Activated naive CD8-positive, alpha-beta T cell (primary cell): ENCODE results near the gene TPRX1.
"Not testable (repeated sequence)": the region's sequence is repeated elsewhere in the genome, so short reads cannot be mapped to it uniquely, and the experiment has no call there.

Experiments used
- H3K27ac Mint-ChIP-seq: one replicate; pipeline ENCODE4 v1.8.0; 2021; ENCODE audit warnings: mixed read lengths
- H3K27me3 Mint-ChIP-seq: one replicate; pipeline ENCODE4 v1.8.0; 2021; ENCODE audit warnings: mixed read lengths
- H3K36me3 Mint-ChIP-seq: one replicate; pipeline ENCODE4 v1.8.0; 2021; ENCODE audit warnings: mixed read lengths
- H3K4me1 Mint-ChIP-seq: one replicate; pipeline ENCODE4 v1.8.0; 2021; ENCODE audit warnings: low read depth, mixed read lengths
- H3K4me3 Mint-ChIP-seq: one replicate; pipeline ENCODE4 v1.8.0; 2021; ENCODE audit warnings: mild to moderate bottlenecking, mixed read lengths
- H3K9me3 Mint-ChIP-seq: one replicate; pipeline ENCODE4 v1.8.0; 2021; ENCODE audit warnings: low read depth, mixed read lengths

Gene TPRX1

GRCh38 chr19:47816270-47816669, 11.9 kb upstream of the TPRX1 start:
- not testable (repeated sequence) for H3K4me1 Mint-ChIP-seq, H3K4me3 Mint-ChIP-seq, H3K9me3 Mint-ChIP-seq, H3K27ac Mint-ChIP-seq, H3K36me3 Mint-ChIP-seq
- peaks cover 17% of the 10 kb centered on the region for H3K27me3 Mint-ChIP-seq

- Mint-ChIP-seq H3K36me3 (no peaks in the 10 kb centered on the region), H3K27me3 (peaks cover 2% of the 10 kb centered on the region), H3K9me3 (no peaks in the 10 kb centered on the region), H3K4me3 (no peak overlapping the region), H3K27ac (no peak overlapping the region), H3K4me1 (no peaks in the 10 kb centered on the region)
These were observed 9.6 kb upstream of the TPRX1 start for GRCh38 chr19:47813995-47814328.

- Mint-ChIP-seq H3K27me3 (no peaks in the 10 kb centered on the region), H3K27ac (no peak overlapping the region), H3K4me3 (no peak overlapping the region), H3K4me1 (no peaks in the 10 kb centered on the region), H3K9me3 (no peaks in the 10 kb centered on the region), H3K36me3 (no peaks in the 10 kb centered on the region)
These were observed 9.1 kb upstream of the TPRX1 start for GRCh38 chr19:47813304-47813994.

DNA sequence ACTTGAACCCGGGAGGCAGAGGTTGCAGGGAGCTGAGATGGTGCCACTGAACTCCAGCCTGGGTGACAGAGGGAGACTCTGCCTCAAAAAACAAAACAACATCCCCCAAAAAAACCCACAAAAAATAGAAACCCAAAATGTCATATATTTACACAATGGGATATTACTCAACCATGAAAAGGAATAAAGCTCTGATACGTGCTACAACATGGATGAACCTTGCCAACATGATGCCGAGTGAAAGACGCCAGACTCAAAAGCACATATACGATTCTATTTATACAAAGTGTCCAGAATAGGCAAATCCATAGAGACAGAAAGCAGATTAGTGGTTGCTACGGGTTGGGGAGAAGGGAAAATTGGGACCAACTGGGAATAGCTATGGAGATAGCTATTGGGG, 2.1 kb upstream of the TPRX1 start:
- no peaks in the 10 kb centered on the region for H3K9me3 Mint-ChIP-seq
- no peaks in the 10 kb centered on the region for H3K4me1 Mint-ChIP-seq
- no peaks in the 10 kb centered on the region for H3K36me3 Mint-ChIP-seq
- H3K27me3 Mint-ChIP-seq: no peaks in the 10 kb centered on the region
- H3K27ac Mint-ChIP-seq: no peak overlapping the region
- no peak overlapping the region for H3K4me3 Mint-ChIP-seq

DNA sequence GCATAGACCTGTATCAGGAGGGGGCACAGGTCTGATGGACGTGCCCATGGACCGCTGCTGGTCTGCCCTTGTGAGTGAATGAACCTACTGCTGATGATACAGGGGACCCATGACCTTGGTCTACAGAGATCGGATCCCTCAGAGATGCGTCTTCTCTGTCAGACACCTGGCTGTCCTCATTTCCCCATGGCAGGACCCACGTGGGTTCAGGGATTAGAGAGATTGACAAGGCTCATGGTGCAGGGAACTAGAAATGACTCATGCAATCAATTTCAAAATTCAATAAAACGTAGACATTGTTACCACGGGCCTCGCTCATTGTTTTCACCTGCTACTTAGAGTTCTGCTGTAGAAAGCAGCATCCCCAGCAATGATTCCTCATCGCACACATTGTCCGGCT, 962 bp upstream of the TPRX1 start:
- no peaks in the 10 kb centered on the region for H3K27me3 Mint-ChIP-seq
- H3K36me3 Mint-ChIP-seq: no peaks in the 10 kb centered on the region
- H3K4me1 Mint-ChIP-seq: no peaks in the 10 kb centered on the region
- no peak overlapping the region for H3K27ac Mint-ChIP-seq
- no peaks in the 10 kb centered on the region for H3K9me3 Mint-ChIP-seq
- no peak overlapping the region for H3K4me3 Mint-ChIP-seq

DNA sequence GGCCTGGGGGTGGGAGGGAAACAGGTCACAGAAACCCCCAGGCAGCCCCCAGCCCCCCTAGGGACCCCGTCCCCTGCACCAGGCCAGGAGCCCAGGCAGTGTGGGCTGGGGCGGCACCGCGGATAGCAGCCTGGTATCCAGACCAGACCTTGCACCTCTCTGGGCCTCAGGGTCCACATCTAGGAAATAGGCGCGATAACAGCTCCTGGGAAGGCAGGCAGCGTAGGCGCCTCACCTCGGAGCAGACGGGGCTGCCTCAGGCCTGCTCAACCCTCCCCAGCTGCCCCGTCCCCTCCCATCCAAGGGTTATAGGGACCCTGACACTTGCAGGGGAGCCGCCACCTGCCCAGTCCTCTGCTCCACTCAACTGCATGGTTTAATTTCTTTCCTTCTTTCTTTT, 680 bp downstream of the TPRX1 start:
- H3K4me3 Mint-ChIP-seq, H3K27me3 Mint-ChIP-seq, H3K27ac Mint-ChIP-seq, H3K9me3 Mint-ChIP-seq, H3K36me3 Mint-ChIP-seq, H3K4me1 Mint-ChIP-seq: not testable (repeated sequence)

- not testable (repeated sequence) for H3K4me1 Mint-ChIP-seq, H3K27ac Mint-ChIP-seq, H3K9me3 Mint-ChIP-seq, H3K36me3 Mint-ChIP-seq, H3K4me3 Mint-ChIP-seq, H3K27me3 Mint-ChIP-seq
These were observed 1.2 kb downstream of the TPRX1 start for GRCh38 chr19:47803148-47803547.

GRCh38 chr19:47802521-47803043, 1.8 kb downstream of the TPRX1 start:
- Mint-ChIP-seq H3K4me1 (no peaks in the 10 kb centered on the region), H3K36me3 (no peaks in the 10 kb centered on the region), H3K27me3 (peaks cover 4% of the 10 kb centered on the region), H3K27ac (no peak overlapping the region), H3K9me3 (no peaks in the 10 kb centered on the region), H3K4me3 (no peak overlapping the region)

DNA sequence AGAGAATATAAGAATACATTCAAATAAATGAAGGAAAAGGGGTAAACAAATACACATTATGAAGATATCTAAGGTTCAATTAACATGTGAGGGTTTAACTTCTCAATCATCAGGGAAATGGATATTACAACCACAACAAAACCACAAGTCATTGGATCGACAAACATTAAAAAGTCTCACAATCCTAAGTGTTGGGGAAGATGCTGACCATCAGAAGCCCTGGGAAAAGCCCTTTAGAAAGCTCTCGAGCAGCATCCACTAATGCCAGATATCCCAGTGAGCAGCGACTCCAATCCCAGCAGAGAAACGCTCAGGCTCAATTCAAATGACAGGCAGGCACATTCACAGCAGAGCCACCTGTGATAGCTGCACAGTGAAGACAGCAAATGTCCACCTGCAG, 3.1 kb downstream of the TPRX1 start:
- no peaks in the 10 kb centered on the region for H3K36me3 Mint-ChIP-seq
- H3K27ac Mint-ChIP-seq: no peak overlapping the region
- no peak overlapping the region for H3K4me3 Mint-ChIP-seq
- H3K27me3 Mint-ChIP-seq: peaks cover 4% of the 10 kb centered on the region
- no peaks in the 10 kb centered on the region for H3K4me1 Mint-ChIP-seq
- H3K9me3 Mint-ChIP-seq: no peaks in the 10 kb centered on the region

DNA sequence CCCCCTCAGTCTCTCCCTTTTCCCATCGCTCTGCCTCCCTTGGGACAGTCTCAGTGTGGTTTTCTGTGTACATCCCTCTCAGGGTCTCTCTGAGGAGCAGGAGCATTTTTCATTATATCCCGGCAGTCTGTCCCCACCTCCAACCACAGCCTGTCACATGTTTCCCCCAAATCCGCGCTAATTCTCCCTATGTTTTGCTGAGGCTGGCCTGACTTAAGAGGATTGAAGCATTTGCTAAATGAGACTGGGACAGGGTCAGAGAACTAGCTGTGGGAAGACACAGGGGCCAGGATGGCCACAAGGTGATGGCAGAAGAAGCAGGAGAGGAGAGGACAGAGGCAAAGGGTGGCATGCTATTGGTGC, 5.5 kb downstream of the TPRX1 start:
- H3K4me3 Mint-ChIP-seq: no peak overlapping the region
- peaks cover 4% of the 10 kb centered on the region for H3K27me3 Mint-ChIP-seq
- no peak overlapping the region for H3K27ac Mint-ChIP-seq
- H3K4me1 Mint-ChIP-seq: no peaks in the 10 kb centered on the region
- H3K9me3 Mint-ChIP-seq: no peaks in the 10 kb centered on the region
- no peaks in the 10 kb centered on the region for H3K36me3 Mint-ChIP-seq

DNA sequence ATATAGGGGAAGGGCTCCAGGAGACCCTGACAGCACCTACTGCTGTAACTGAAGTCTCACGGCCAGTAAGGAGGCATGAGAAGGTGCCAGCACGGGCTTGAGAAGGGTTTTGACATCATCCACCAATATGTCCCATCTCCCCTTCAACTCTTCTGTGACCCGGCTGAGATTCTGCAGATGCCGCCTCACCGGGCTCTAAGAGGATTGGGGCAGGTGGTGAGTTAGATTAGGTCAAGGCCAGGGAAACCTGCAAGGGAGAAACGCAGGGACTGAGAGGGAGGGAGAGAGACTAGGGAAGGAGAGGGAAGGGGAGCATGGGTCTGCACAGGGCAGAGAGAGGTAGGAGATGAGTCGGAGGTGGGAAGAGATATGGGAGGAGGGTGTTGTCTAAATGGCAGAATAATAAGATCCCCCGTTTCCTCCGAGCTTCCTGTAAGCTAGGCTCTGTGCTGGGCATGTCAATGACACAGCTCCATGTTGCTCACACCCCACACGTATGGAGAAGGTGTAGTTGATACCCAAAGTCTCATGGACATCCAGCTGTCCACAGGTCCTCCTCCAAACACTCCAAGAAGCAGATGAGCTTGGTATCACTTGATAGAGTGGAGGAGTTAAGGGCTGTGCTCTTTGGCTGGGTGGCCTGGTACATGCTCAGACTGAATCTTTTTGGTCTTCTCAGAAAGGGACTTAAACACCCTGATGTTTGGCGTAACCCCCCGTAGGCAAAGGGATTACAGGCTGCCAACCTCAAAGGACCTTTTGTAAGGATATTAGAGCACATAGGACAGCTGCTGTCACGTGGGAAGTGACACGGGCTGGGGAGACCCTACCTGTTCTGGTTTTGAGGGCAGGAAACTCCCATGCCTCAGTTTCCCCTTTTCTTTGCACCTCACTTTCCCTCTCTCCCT, 6.1 kb downstream of the TPRX1 start:
- H3K9me3 Mint-ChIP-seq: no peaks in the 10 kb centered on the region
- no peaks in the 10 kb centered on the region for H3K4me1 Mint-ChIP-seq
- no peak overlapping the region for H3K27ac Mint-ChIP-seq
- H3K4me3 Mint-ChIP-seq: no peak overlapping the region
- peaks cover 4% of the 10 kb centered on the region for H3K27me3 Mint-ChIP-seq
- H3K36me3 Mint-ChIP-seq: no peaks in the 10 kb centered on the region

GRCh38 chr19:47796785-47797184, 7.6 kb downstream of the TPRX1 start:
- Mint-ChIP-seq H3K36me3 (no peaks in the 10 kb centered on the region), H3K27me3 (peaks cover 4% of the 10 kb centered on the region), H3K27ac (no peak overlapping the region), H3K4me3 (no peak overlapping the region), H3K9me3 (no peaks in the 10 kb centered on the region), H3K4me1 (no peaks in the 10 kb centered on the region)

GRCh38 chr19:47794526-47794925, 9.8 kb downstream of the TPRX1 start:
- Mint-ChIP-seq H3K27me3 (peaks cover 4% of the 10 kb centered on the region), H3K9me3 (no peaks in the 10 kb centered on the region), H3K4me3 (no peak overlapping the region), H3K36me3 (no peaks in the 10 kb centered on the region), H3K27ac (no peak overlapping the region), H3K4me1 (no peaks in the 10 kb centered on the region)

- no peak overlapping the region for H3K4me3 Mint-ChIP-seq
- H3K27me3 Mint-ChIP-seq: no peaks in the 10 kb centered on the region
- H3K27ac Mint-ChIP-seq: no peak overlapping the region
- H3K36me3 Mint-ChIP-seq: no peaks in the 10 kb centered on the region
- no peaks in the 10 kb centered on the region for H3K9me3 Mint-ChIP-seq
- H3K4me1 Mint-ChIP-seq: peaks cover 2% of the 10 kb centered on the region
These were observed 11.7 kb downstream of the TPRX1 start for GRCh38 chr19:47792616-47793015.

DNA sequence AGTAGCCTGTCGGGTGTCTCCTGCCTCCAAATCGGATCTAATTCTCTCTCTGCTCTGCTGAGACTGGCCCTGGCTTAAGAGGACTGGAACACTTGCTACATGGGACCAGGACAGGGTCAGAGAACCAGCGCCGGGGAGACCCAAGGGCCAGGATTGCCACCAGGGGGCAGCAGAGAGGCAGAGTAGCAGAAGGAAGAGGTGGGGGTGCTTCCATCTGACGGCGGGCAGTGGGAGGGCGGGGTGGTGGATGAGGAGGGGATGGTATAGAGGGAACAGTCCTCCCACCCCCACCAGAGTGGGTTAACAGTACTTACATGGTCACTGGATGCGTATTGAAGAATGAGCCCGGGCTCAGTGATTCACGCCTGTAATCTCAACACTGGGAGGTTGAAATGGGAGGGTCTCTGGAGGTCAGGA, 13.9 kb downstream of the TPRX1 start:
- H3K36me3 Mint-ChIP-seq: no peaks in the 10 kb centered on the region
- H3K27me3 Mint-ChIP-seq: no peaks in the 10 kb centered on the region

GRCh38 chr19:47789811-47790210, 14.5 kb downstream of the TPRX1 start:
- H3K36me3 Mint-ChIP-seq, H3K4me1 Mint-ChIP-seq, H3K9me3 Mint-ChIP-seq, H3K27me3 Mint-ChIP-seq, H3K27ac Mint-ChIP-seq, H3K4me3 Mint-ChIP-seq: not testable (repeated sequence)

More for the DNA sequence above, 13.9 kb downstream of the TPRX1 start:
- no peak overlapping the region for H3K27ac Mint-ChIP-seq
- peaks cover 2% of the 10 kb centered on the region for H3K4me1 Mint-ChIP-seq
- H3K9me3 Mint-ChIP-seq: no peaks in the 10 kb centered on the region
- no peak overlapping the region for H3K4me3 Mint-ChIP-seq
